K562 (cell line): Measurements from ENCODE around the gene LMNB1.

Experiments used
- FOXJ3 ChIP-seq: sonication (generic); formaldehyde crosslinking; IDR thresholded peaks from 2 replicates; pipeline ENCODE4 v1.4.0; 2020; ENCODE audit warnings: mild to moderate bottlenecking, missing genetic modification reagents
- JUN ChIP-seq, 2 experiments: sonication (generic) in 1 of 2; formaldehyde crosslinking in 1 of 2; IDR thresholded peaks; 2 replicates each; pipeline versions ENCODE4 v1.6.1 to v1.8.0; 2012 to 2022; ENCODE audit warnings: borderline replicate concordance in 2 of 2, mild to moderate bottlenecking in 2 of 2, improper control_type of control experiment in 1 of 2, low read depth in 1 of 2, low read length in 1 of 2, missing genetic modification reagents in 1 of 2
- KAT7 ChIP-seq: sonication (generic); formaldehyde crosslinking; IDR thresholded peaks from 2 replicates; pipeline ENCODE4 v1.8.0; 2022; ENCODE audit warnings: missing genetic modification reagents, mild to moderate bottlenecking, borderline replicate concordance
- MED1 ChIP-seq: sonication (generic); formaldehyde crosslinking; IDR thresholded peaks from 2 replicates; pipeline ENCODE4 v1.8.1; 2023; ENCODE audit warnings: missing genetic modification reagents, borderline replicate concordance
- NCOR1 ChIP-seq: fragments of 450-650 bp; IDR thresholded peaks from 2 replicates; pipeline ENCODE4 v1.6.1; 2016; ENCODE audit warnings: mild to moderate bottlenecking, moderate library complexity
- NR2C2 ChIP-seq, 2 experiments: fragments of 200-800 bp in 1 of 2; sonication (Bioruptor generic) in 1 of 2; sonication (generic) in 1 of 2; formaldehyde crosslinking in 1 of 2; IDR thresholded peaks; 2 replicates each; pipeline versions ENCODE4 v1.6.1 to v1.8.0; 2016 to 2022; ENCODE audit warnings: mild to moderate bottlenecking in 1 of 2, missing compliant biosample characterization in 1 of 2, missing genetic modification characterization in 1 of 2, missing genetic modification reagents in 1 of 2
- PHTF2 ChIP-seq: fragments of 250-450 bp; sonication (Bioruptor Pico); IDR thresholded peaks from 2 replicates; pipeline ENCODE4 v1.5.0; 2021; ENCODE audit warnings: mild to moderate bottlenecking
- POLR2AphosphoS5 ChIP-seq: IDR thresholded peaks from 2 replicates; pipeline ENCODE4 v1.6.1; 2011; ENCODE audit warnings: mild to moderate bottlenecking, low read depth, low read length, moderate library complexity; ENCODE audit not compliant: control insufficient read depth, insufficient read depth
- TSHZ1 ChIP-seq: fragments of 250-450 bp; sonication (Bioruptor Pico); IDR thresholded peaks from 2 replicates; pipeline ENCODE4 v1.4.0; 2020; ENCODE audit warnings: mild to moderate bottlenecking, moderate library complexity
- ZBTB1 ChIP-seq: sonication (generic); formaldehyde crosslinking; IDR thresholded peaks from 2 replicates; pipeline ENCODE4 v1.8.1; 2023; ENCODE audit warnings: missing genetic modification reagents, low read depth, mild to moderate bottlenecking, borderline replicate concordance
- TF ChIP-seq, protein P1 (sequence below): sonication (generic); formaldehyde crosslinking; IDR thresholded peaks from 2 replicates; pipeline ENCODE4 v1.8.1; 2022; ENCODE audit warnings: missing genetic modification reagents

DNA sequence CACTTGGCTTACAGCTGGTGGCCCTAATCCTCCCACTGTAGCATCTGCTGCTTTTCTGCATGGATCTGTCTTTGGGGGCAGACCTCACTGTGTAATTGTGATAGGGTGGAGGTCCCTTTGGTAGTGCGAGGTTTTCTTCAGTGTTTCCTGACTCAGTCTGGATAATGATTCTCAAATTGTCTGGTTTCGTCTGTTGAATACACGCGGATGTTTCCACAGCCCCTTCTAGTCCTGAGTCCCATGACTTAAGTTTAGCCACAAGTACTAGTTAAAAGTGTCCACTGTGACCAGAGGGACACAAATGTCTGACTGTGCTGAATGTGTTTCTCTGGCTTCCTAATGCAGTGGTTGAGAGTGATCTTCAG lies 70.5 kb downstream of the LMNB1 start:
- TF ChIP-seq TSHZ1 (CRISPR knock-in tag) (no peak), NCOR1 (peak; percentile 88), PHTF2 (CRISPR knock-in tag) (no peak), ZBTB1 (no peak), JUN (IDR thresholded peaks at IDR 0.05; ENCODE audit: borderline replicate concordance, low read depth, low read length) (no peak), JUN (CRISPR knock-in tag; IDR thresholded peaks at IDR 0.05; ENCODE audit: borderline replicate concordance) (no peak), FOXJ3 (no peak), MED1 (CRISPR knock-in tag) (no peak), POLR2AphosphoS5 (peak; percentile 93), KAT7 (no peak), NR2C2 (CRISPR knock-in tag; IDR thresholded peaks at IDR 0.05) (no peak), NR2C2 (tag; IDR thresholded peaks at IDR 0.05) (no peak)
- TF ChIP-seq, protein P1, sequence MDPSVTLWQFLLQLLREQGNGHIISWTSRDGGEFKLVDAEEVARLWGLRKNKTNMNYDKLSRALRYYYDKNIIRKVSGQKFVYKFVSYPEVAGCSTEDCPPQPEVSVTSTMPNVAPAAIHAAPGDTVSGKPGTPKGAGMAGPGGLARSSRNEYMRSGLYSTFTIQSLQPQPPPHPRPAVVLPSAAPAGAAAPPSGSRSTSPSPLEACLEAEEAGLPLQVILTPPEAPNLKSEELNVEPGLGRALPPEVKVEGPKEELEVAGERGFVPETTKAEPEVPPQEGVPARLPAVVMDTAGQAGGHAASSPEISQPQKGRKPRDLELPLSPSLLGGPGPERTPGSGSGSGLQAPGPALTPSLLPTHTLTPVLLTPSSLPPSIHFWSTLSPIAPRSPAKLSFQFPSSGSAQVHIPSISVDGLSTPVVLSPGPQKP (CRISPR knock-in tag), result no peak
